IMR-90 (cell line): ENCODE data around the gene ADD1.

Source experiments
- CHD1 ChIP-seq: IDR thresholded peaks from 2 replicates; pipeline ENCODE4 v1.6.1; 2012; ENCODE audit warnings: low read depth, low read length, improper control_type of control experiment
- CTCF ChIP-seq: conservative IDR thresholded peaks from 2 replicates; pipeline ENCODE4 v1.5.1; 2012; ENCODE audit warnings: mild to moderate bottlenecking, low read depth, low read length, improper control_type of control experiment
- POLR2A ChIP-seq: IDR thresholded peaks from 2 replicates; pipeline ENCODE4 v1.6.1; 2012; ENCODE audit warnings: mild to moderate bottlenecking, low read depth, low read length
- SMC3 ChIP-seq: fragments of 150-350 bp; IDR thresholded peaks from 2 replicates; pipeline ENCODE4 v1.6.1; 2016; ENCODE audit warnings: low read depth, mild to moderate bottlenecking, antibody characterized with exemption, low read length, moderate library complexity

GRCh38 chr4:2886622-2887021 lies 43.0 kb downstream of the ADD1 start:
- TF ChIP-seq SMC3: no peak
- TF ChIP-seq CTCF: no peak
- no peak for TF ChIP-seq POLR2A
- TF ChIP-seq CHD1: no peak
